Measurements from ENCODE around the gene HAPSTR1.

GRCh38 chr16:9099131-9099625 lies 7.7 kb downstream of the HAPSTR1 start:
- TF ChIP-seq CTCF (IDR thresholded peaks at IDR 0.05; ENCODE audit: low read depth, low read length): no peak
- TF ChIP-seq POLR2A (IDR thresholded peaks at IDR 0.05; ENCODE audit: extremely low read depth, insufficient read length): no peak
